ENCODE measurements around the gene TNFAIP8L1.

DNA sequence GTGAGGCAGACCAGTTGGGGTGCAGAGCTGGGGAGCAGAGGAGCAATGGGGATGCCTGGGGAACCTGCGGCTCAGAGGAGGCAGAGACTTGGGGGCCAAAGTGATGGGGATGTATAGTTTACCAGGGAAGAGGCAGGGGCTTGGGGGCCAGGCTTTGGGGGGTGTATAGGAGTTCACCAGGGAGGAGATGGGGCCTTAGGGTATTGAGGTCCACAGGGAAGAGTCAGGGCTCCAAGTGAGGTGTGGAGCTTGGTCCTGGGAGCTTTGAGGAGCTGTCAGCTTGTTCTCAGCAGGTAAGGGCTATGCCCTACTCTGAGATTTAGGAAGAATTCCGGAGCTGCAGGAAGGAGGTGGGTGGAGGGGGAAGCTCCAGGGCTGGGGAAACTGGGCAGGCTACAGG is 10.8 kb downstream of the TNFAIP8L1 start:
- no peak for TF ChIP-seq ZNF565 (CRISPR knock-in tag; conservative IDR thresholded peaks at IDR 0.05; ENCODE audit: low read depth)
- no peak for TF ChIP-seq PPARA (CRISPR knock-in tag; IDR thresholded peaks at IDR 0.05; ENCODE audit: borderline replicate concordance)
- TF ChIP-seq, protein P1, sequence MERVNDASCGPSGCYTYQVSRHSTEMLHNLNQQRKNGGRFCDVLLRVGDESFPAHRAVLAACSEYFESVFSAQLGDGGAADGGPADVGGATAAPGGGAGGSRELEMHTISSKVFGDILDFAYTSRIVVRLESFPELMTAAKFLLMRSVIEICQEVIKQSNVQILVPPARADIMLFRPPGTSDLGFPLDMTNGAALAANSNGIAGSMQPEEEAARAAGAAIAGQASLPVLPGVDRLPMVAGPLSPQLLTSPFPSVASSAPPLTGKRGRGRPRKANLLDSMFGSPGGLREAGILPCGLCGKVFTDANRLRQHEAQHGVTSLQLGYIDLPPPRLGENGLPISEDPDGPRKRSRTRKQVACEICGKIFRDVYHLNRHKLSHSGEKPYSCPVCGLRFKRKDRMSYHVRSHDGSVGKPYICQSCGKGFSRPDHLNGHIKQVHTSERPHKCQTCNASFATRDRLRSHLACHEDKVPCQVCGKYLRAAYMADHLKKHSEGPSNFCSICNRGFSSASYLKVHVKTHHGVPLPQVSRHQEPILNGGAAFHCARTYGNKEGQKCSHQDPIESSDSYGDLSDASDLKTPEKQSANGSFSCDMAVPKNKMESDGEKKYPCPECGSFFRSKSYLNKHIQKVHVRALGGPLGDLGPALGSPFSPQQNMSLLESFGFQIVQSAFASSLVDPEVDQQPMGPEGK (CRISPR knock-in tag; IDR thresholded peaks at IDR 0.05; ENCODE audit: borderline replicate concordance) = no peak
- no peak for TF ChIP-seq ZFP30 (CRISPR knock-in tag; IDR thresholded peaks at IDR 0.05)
- TF ChIP-seq RARB (CRISPR knock-in tag; IDR thresholded peaks at IDR 0.05) = no peak
- TF ChIP-seq ZFP3 (CRISPR knock-in tag; IDR thresholded peaks at IDR 0.05) = 0 out of 2 replicates have a peak, but pooled peaks have one; percentile 34
- TF ChIP-seq TOX (CRISPR knock-in tag; IDR thresholded peaks at IDR 0.05; ENCODE audit: borderline replicate concordance) = no peak
- no peak for TF ChIP-seq BACH2 (CRISPR knock-in tag; IDR thresholded peaks at IDR 0.05; ENCODE audit: borderline replicate concordance)
- TF ChIP-seq, protein P2, sequence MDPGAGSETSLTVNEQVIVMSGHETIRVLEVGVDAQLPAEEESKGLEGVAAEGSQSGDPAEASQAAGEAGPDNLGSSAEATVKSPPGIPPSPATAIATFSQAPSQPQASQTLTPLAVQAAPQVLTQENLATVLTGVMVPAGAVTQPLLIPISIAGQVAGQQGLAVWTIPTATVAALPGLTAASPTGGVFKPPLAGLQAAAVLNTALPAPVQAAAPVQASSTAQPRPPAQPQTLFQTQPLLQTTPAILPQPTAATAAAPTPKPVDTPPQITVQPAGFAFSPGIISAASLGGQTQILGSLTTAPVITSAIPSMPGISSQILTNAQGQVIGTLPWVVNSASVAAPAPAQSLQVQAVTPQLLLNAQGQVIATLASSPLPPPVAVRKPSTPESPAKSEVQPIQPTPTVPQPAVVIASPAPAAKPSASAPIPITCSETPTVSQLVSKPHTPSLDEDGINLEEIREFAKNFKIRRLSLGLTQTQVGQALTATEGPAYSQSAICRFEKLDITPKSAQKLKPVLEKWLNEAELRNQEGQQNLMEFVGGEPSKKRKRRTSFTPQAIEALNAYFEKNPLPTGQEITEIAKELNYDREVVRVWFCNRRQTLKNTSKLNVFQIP (CRISPR knock-in tag; IDR thresholded peaks at IDR 0.05; ENCODE audit: borderline replicate concordance, low read depth) = no peak
- TF ChIP-seq ZNF70 (CRISPR knock-in tag; IDR thresholded peaks at IDR 0.05) = no peak
- TF ChIP-seq, protein P3, sequence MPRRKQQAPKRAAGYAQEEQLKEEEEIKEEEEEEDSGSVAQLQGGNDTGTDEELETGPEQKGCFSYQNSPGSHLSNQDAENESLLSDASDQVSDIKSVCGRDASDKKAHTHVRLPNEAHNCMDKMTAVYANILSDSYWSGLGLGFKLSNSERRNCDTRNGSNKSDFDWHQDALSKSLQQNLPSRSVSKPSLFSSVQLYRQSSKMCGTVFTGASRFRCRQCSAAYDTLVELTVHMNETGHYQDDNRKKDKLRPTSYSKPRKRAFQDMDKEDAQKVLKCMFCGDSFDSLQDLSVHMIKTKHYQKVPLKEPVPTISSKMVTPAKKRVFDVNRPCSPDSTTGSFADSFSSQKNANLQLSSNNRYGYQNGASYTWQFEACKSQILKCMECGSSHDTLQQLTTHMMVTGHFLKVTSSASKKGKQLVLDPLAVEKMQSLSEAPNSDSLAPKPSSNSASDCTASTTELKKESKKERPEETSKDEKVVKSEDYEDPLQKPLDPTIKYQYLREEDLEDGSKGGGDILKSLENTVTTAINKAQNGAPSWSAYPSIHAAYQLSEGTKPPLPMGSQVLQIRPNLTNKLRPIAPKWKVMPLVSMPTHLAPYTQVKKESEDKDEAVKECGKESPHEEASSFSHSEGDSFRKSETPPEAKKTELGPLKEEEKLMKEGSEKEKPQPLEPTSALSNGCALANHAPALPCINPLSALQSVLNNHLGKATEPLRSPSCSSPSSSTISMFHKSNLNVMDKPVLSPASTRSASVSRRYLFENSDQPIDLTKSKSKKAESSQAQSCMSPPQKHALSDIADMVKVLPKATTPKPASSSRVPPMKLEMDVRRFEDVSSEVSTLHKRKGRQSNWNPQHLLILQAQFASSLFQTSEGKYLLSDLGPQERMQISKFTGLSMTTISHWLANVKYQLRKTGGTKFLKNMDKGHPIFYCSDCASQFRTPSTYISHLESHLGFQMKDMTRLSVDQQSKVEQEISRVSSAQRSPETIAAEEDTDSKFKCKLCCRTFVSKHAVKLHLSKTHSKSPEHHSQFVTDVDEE (CRISPR knock-in tag; IDR thresholded peaks at IDR 0.05) = no peak
- TF ChIP-seq SNAI2 (CRISPR knock-in tag; IDR thresholded peaks at IDR 0.05) = no peak
- no peak for TF ChIP-seq ARNTL (CRISPR knock-in tag; IDR thresholded peaks at IDR 0.05; ENCODE audit: borderline replicate concordance, low read depth)
- TF ChIP-seq, protein P4, sequence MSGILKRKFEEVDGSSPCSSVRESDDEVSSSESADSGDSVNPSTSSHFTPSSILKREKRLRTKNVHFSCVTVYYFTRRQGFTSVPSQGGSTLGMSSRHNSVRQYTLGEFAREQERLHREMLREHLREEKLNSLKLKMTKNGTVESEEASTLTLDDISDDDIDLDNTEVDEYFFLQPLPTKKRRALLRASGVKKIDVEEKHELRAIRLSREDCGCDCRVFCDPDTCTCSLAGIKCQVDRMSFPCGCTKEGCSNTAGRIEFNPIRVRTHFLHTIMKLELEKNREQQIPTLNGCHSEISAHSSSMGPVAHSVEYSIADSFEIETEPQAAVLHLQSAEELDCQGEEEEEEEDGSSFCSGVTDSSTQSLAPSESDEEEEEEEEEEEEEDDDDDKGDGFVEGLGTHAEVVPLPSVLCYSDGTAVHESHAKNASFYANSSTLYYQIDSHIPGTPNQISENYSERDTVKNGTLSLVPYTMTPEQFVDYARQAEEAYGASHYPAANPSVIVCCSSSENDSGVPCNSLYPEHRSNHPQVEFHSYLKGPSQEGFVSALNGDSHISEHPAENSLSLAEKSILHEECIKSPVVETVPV (CRISPR knock-in tag; IDR thresholded peaks at IDR 0.05) = no peak

Measured in SK-N-SH treated with all-trans-retinoic acid at 6 μM for 48 hours (cell line).